GM21529 (cell line): ENCODE data around the gene AMN.

Experiments used
- ATAC-seq: cut with Tn5 transposase; IDR thresholded peaks from one replicate; pipeline ENCODE4 v1.9.1; 2021; ENCODE audit not compliant: unreplicated experiment

The AMN gene

DNA sequence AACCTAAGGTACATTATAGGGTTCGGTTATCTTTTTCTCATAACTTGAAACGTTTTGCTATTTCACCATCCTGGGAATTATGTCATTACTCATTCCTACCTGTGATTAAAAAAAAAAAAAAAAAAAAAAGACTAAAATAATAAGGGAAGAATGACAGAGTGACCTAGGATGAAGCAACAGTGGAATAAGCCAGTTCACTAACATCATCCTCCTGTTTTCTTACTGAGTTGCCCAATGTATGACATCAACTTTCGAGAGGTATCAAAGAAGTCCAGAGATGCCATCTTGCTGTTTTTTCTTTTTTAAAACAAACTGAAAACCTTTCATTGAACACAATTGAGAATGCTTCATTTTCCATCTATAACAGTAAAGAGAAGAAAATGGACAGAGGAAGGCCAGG, 42.8 kb downstream of the AMN start:
- ATAC-seq: no peak

GRCh38 chr14:102965971-102966655, 43.6 kb downstream of the AMN start:
- no peak for ATAC-seq

- no peak for ATAC-seq
Observed at GRCh38 chr14:102966681-102967505, 44.4 kb downstream of the AMN start.

DNA sequence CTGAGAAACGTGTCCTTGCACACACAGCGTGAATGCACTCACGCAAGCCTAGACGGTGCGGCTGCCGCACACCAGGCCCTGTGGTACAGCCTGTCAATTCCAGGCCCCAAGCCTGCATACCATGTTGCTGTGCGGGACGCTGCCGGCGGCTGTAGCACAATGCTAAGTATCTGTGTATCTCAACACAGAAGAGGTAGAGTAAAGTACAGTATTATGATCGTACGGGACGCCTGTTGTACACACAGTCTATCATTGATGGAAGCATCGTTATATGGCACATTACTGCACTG, 45.0 kb downstream of the AMN start:
- ATAC-seq: no peak

DNA sequence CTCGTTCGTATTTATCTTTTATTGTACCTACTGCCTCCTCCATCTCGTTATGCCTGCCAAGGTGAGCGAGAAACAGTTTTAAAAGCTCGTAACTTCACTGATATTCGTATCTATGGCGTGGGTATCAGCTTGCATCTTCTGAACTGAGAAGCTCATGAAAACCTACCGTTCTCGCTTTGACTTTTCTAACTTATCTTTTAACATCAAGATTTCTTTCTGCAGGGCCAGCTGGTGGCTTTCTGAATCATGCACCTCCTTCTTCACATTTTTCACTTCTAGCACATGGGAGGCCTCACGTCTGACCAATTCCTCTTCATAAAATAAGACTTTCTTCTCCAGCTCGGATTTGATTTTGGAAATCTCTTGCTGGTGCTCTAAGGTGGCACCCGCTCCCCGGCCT, 45.8 kb downstream of the AMN start:
- no peak for ATAC-seq

DNA sequence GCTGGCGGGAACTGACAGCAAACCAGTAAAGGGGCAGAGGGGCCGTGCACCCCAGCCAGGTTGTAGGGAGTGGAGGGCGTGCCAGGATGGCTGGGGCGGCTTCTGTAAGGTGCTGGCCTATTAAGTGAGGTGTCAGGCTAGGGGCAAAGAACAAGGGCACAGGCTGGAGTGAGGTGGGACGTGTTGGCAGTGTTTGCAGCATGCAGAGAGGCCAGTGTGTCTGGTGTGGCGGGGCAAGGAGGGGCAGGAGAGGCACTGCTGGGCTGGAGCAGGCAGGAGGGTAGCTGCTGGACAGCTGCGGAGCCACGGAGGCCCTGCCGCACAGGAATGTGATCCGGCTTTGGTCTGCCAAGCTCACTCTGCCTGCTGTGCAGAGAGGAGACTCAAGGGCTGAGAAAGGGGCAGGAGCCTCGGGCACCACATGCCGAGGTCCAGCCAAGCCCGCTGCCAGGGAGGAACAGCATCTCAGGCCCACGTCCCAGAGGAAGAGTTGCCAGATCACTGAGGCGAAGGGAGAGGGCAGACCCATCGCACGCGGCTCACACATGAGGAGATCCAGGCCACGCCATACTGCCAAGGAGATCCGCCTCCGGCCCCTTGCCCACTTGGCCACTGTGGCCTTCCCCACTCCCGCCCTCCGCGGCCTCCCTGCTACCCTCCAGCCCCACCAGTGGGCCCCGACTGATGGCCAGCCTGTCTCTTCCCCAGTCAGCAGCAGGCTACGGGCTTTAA, 46.8 kb downstream of the AMN start:
- no peak for ATAC-seq

DNA sequence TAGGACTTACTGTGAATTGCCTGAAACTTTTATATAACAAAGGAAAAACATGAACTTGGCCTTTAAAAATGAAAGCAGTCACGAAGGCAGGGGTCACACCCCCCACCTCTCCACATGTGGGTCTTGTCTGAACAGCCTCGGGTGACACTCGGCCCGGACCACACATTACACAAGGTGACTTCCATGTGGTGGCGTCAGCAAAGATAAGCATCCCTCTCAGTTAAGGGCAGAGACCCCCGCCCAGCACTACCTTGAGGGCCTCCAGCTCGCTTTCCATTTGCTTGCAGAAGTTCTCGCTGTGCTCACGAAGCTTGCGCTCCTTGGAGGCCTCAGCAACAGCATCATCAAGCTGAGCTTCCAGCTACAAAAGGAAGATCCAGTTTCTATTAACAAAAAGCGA, 47.4 kb downstream of the AMN start:
- ATAC-seq: no peak

- ATAC-seq: no peak
Observed at GRCh38 chr14:102970496-102970895, 48.0 kb downstream of the AMN start.

DNA sequence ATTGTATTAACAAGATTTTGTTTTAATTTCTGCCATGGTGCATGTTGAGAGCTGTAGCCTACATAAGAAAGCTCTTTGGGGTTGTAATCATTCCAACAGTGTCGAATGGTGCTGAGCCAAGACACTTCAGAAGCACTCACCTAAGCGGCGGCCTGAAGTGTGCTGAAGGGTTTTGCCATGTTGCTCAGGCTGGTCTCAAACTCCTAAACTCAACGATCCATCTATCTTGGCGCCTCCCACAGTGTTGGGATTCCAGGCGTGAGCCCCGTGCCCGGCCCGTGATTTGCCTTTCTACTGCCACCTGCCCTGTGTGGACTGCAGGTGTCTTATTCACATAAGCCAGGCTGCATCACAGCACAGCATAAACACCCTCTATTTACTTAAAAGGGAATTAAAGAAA, 48.9 kb downstream of the AMN start:
- ATAC-seq: no peak

DNA sequence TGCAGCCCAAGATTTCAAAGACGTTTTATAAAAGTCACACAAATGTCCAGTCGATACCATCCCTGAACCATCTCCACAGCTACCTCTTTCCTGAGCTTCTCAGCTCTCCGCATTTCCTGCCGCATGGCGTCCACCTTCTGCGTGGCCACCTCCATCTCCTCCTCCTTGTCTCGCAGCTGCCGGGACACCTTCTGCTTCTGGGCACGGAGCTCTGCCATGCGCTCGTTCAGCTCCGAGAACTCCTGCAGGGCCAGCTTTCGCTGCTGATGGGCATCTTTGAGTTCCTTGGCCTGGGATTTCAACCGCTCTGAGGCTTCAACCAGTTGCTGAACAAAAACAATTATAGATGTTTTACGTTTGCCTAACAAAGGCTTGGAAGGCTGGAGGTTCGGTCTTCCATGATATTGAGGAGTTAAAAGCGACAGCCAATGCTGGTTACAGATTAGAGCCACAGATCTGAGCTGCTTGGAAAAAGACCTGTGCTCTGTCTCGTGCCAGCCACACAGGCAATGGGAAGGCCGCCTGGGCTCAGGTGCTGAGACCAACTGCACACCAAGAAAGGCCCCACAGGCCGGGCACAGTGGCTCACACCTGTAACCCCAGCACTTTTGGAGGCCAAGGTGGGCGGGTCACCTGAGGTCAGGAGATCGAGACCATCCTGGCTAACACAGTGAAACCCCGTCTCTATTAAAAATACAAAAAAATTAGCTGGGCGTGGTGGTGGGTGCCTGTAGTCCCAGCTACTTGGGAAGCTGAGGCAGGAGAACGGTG, 49.6 kb downstream of the AMN start:
- ATAC-seq: no peak

DNA sequence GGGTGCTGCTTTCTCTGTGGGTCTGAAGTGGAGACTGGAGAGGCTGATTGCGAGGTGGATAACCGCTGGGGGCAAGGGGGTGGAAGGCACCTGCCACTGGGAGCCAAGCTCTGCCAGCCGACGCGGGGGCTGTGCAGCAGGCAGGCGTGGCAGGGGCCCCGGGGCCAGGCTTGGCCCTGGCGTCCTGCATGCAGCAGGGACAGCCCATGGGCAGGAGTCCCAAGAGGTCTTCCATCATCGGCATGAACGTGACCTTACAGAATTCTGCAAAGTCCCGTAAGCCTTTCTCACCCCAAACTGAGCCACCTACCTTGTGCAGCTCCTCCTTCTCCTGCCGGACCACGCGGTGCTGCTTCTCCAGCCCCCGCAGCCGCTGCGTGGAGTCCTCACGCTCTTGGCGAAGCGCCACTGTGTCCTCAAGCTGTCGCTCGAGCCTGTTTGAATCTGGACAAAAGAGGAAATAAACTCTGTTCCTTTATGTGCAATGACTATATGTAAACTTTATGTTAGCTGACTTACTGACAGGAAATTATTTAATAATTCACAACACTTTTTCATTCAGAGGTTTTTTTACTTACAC, 51.3 kb downstream of the AMN start:
- ATAC-seq: no peak

DNA sequence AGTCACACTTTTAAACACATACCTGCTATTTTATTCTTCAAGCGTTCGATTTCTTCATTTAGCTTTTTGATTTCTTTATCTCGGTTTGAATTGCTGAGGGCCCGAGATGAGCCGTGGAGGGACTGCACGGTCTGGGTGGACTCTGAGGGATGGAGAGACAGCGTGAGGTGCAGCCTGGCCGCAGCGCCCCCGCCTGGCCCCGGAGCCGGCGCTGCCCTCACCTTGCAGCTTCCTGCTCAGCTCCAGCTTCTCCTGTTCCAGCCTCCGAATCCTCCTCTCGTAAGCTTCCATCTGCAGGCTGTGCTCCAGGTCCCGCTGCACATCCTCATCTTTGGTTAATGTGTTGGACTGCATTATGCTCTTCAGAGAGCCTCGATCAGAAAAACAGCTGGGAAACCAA, 53.2 kb downstream of the AMN start:
- ATAC-seq: no peak

DNA sequence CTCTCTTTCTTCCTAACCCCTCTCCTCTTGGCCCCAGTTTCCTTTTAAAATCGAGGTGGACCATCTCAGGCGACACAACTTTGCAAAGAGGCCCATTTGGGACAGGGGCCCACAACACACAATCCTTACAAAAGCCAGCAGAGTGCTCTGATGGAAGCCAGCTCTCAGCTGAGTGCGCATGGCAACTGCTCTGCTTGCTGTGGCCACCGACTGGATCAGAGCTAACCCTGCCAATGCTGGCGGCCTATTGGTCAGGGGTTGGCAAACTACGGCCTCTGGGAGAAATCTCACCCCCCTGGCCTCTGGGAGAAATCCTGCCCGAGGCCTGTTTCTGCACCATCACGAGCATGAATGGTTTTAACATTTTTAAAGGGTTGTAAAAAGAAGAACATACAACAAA, 55.0 kb downstream of the AMN start:
- no peak for ATAC-seq

GRCh38 chr14:102979406-102979805, 56.9 kb downstream of the AMN start:
- ATAC-seq: no peak

- ATAC-seq: no peak
Observed at GRCh38 chr14:102980409-102980810, 57.9 kb downstream of the AMN start.
